KMS-11 (cell line): ENCODE data around the gene COL13A1.

Experiments used
- H2AFZ ChIP-seq: fragments of 200-600 bp; sonication (generic); 2 replicates; pipeline ENCODE4 v1.6.1; 2016; ENCODE audit warnings: antibody characterized with exemption, mixed run types, low read depth
- H3K27ac ChIP-seq: fragments of 200-600 bp; sonication (generic); 2 replicates; pipeline ENCODE4 v1.6.1; 2016; ENCODE audit warnings: mild to moderate bottlenecking, mixed run types
- H3K27me3 ChIP-seq: fragments of 200-600 bp; sonication (generic); 2 replicates; pipeline ENCODE4 v1.6.1; 2017; ENCODE audit warnings: mild to moderate bottlenecking, low read depth, mixed run types, moderate library complexity; ENCODE audit not compliant: insufficient read depth
- H3K36me3 ChIP-seq: fragments of 200-600 bp; sonication (generic); 2 replicates; pipeline ENCODE4 v1.6.1; 2017; ENCODE audit warnings: mild to moderate bottlenecking, mixed run types; ENCODE audit not compliant: insufficient read depth
- H3K4me1 ChIP-seq: fragments of 200-600 bp; sonication (generic); 2 replicates; pipeline ENCODE4 v1.6.1; 2016; ENCODE audit warnings: mild to moderate bottlenecking, low read depth, mixed run types; ENCODE audit not compliant: poor library complexity, severe bottlenecking
- H3K4me2 ChIP-seq: fragments of 200-600 bp; sonication (generic); 2 replicates; pipeline ENCODE4 v1.7.0; 2016; ENCODE audit warnings: mild to moderate bottlenecking, mixed run types
- H3K4me3 ChIP-seq: fragments of 200-600 bp; sonication (generic); IDR thresholded peaks from 2 replicates; pipeline ENCODE4 v1.6.1; 2017; ENCODE audit warnings: low read depth, low read length, mixed read lengths; ENCODE audit not compliant: insufficient read depth
- H3K79me2 ChIP-seq: fragments of 200-600 bp; sonication (generic); 2 replicates; pipeline ENCODE4 v1.6.1; 2016; ENCODE audit warnings: low read depth, mixed run types; ENCODE audit not compliant: insufficient read depth
- H3K9ac ChIP-seq: fragments of 200-600 bp; sonication (generic); 2 replicates; pipeline ENCODE4 v1.6.1; 2016; ENCODE audit warnings: mild to moderate bottlenecking, mixed run types
- H4K20me1 ChIP-seq: fragments of 200-600 bp; sonication (generic); 2 replicates; pipeline ENCODE4 v1.6.1; 2016; ENCODE audit warnings: mild to moderate bottlenecking, mixed run types; ENCODE audit not compliant: insufficient read depth
- CTCF ChIP-seq: fragments of 200-600 bp; sonication (generic); conservative IDR thresholded peaks from 2 replicates; pipeline ENCODE4 v1.6.1; 2017; ENCODE audit warnings: low read depth, mild to moderate bottlenecking, antibody characterized with exemption, low read length, moderate library complexity, mixed read lengths

Gene COL13A1

DNA sequence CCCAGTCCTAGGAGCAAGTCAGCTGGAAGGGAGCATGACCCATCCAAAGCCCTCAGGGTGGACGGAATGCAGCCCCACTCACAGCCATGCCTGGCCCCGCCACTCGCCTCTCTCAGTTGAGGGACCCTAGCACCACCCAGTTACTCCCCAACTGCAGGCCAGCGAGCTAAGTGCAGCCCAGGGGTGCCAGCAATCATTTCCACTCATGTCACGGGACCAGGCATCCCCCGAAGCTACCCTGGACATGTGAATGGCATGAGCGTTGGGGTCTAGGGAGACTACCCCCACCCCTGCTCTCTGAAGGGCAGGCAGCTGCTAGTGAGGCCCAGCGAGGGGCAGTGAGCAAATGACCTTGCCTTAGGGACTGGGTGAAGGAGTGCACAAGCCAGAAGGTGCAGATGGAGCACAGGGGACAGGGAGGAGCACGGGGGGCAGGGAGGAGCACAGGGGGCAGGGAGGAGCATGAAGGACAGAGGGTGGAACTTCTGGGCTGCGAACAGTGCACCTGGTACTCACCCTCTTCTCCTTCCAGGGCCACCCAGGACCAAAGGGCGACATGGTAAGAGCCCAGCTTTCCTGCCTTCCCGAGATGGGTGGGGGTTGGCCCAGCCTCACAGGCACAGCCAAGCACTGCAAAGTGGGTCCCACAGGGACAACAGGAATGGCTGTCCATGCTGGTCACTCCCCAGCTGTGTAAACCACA lies 87.3 kb downstream of the COL13A1 start:
- Histone ChIP-seq H4K20me1 (no peaks in the 10 kb centered on the region), H3K27ac (no peak overlapping the region), H3K4me1 (no peaks in the 10 kb centered on the region), H3K4me2 (no peak overlapping the region), H3K79me2 (no peaks in the 10 kb centered on the region), H3K9ac (no peak overlapping the region), H2AFZ (no peak overlapping the region), H3K36me3 (no peaks in the 10 kb centered on the region), H3K27me3 (peaks cover 36% of the 10 kb centered on the region), H3K4me3 (no peak overlapping the region)
- TF ChIP-seq CTCF, result no peak

DNA sequence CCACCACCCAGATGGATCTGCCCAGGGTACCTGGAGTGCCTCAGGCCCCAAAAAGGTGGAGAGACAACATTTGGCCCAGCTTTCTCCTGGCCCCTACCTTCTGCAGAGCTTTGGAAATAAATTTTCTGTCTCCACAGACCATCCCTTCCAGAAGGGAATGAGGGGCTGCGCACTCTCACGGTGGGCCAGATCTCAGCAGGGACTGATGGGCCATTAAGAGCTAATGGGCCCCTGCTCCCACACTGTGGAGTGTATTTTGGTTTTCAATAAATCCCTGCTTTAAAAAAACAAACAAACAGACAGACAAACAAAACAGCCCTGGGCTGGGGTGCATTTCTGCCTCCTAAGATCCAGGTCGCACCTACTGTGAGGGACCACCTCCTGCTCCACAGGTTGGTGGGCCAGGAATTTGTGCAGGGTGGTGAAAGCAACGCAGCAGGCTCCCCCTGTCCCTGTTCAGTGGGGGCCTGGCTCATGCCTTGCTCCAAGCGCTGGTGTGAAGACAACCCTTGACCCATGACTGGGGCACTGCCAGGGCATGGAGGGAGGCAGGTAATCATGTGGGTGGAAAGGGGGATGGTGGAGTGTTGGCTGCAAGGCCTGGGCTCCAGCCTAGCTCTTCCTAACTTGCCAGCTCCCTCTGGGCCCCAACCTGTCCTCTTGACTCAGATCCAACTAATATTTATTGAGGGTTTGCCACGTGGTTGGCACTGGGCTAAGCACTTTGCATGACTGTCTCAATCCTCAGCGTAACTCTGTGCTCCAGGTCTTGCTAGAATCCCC lies 88.5 kb downstream of the COL13A1 start:
- H3K9ac ChIP-seq, result no peak overlapping the region
- H3K27ac ChIP-seq, result no peak overlapping the region
- H3K4me2 ChIP-seq, result no peak overlapping the region
- H3K4me3 ChIP-seq, result no peak overlapping the region
- H3K4me1 ChIP-seq, result no peaks in the 10 kb centered on the region
- TF ChIP-seq CTCF, result no peak
- no peak overlapping the region for H2AFZ ChIP-seq
- H3K27me3 ChIP-seq, result peaks cover 36% of the 10 kb centered on the region
- H4K20me1 ChIP-seq, result no peaks in the 10 kb centered on the region
- H3K36me3 ChIP-seq, result no peaks in the 10 kb centered on the region
- no peaks in the 10 kb centered on the region for H3K79me2 ChIP-seq

GRCh38 chr10:69891057-69891617 lies 89.4 kb downstream of the COL13A1 start:
- Histone ChIP-seq H3K36me3 (no peaks in the 10 kb centered on the region), H2AFZ (no peak overlapping the region), H3K27ac (no peak overlapping the region), H3K4me3 (no peak overlapping the region), H3K27me3 (peaks cover 43% of the 10 kb centered on the region), H3K4me1 (no peaks in the 10 kb centered on the region), H4K20me1 (no peaks in the 10 kb centered on the region), H3K9ac (no peak overlapping the region), H3K79me2 (no peaks in the 10 kb centered on the region), H3K4me2 (no peak overlapping the region)
- TF ChIP-seq CTCF, result no peak

- no peaks in the 10 kb centered on the region for H3K36me3 ChIP-seq
- peaks cover 53% of the 10 kb centered on the region for H3K27me3 ChIP-seq
- H3K27ac ChIP-seq, result no peak overlapping the region
- no peak overlapping the region for H3K4me2 ChIP-seq
- TF ChIP-seq CTCF, result no peak
- no peak overlapping the region for H2AFZ ChIP-seq
- no peaks in the 10 kb centered on the region for H4K20me1 ChIP-seq
- no peak overlapping the region for H3K9ac ChIP-seq
- H3K79me2 ChIP-seq, result no peaks in the 10 kb centered on the region
- H3K4me3 ChIP-seq, result no peak overlapping the region
- no peaks in the 10 kb centered on the region for H3K4me1 ChIP-seq
These were observed 90.7 kb downstream of the COL13A1 start for GRCh38 chr10:69892406-69892805.
